ENCODE results near the gene ATOSB.
A peak's percentile ranks its signal among the peaks of the same experiment; 100 is the strongest.

The ATOSB gene

GRCh38 chr9:35112257-35113020 lies 3.2 kb downstream of the ATOSB start:
- H3K27ac ChIP-seq (ENCODE audit: low read depth, low read length), result peak overlapping the region; percentile 93
- H3K27me3 ChIP-seq (ENCODE audit: insufficient read depth, low read length), result no peaks in the 10 kb centered on the region
- H3K4me3 ChIP-seq (ENCODE audit: low read depth, low read length), result peak overlapping the region; percentile 74
- H3K79me2 ChIP-seq (ENCODE audit: control insufficient read depth, insufficient read depth, low read length, unreplicated experiment), result peaks cover 49% of the 10 kb centered on the region
- H3K36me3 ChIP-seq (ENCODE audit: insufficient read depth, low read length), result no peaks in the 10 kb centered on the region
- peaks cover 45% of the 10 kb centered on the region for H3K4me1 ChIP-seq (ENCODE audit: control insufficient read depth, insufficient read depth, low read length, unreplicated experiment)
- peak overlapping the region; percentile 8 for H2AFZ ChIP-seq (ENCODE audit: low read length, unreplicated experiment)

GRCh38 chr9:35111001-35111933 lies 4.4 kb downstream of the ATOSB start:
- peaks cover 45% of the 10 kb centered on the region for H3K4me1 ChIP-seq (ENCODE audit: control insufficient read depth, insufficient read depth, low read length, unreplicated experiment)
- no peaks in the 10 kb centered on the region for H3K27me3 ChIP-seq (ENCODE audit: insufficient read depth, low read length)
- peaks cover 49% of the 10 kb centered on the region for H3K79me2 ChIP-seq (ENCODE audit: control insufficient read depth, insufficient read depth, low read length, unreplicated experiment)
- H3K4me3 ChIP-seq (ENCODE audit: low read depth, low read length), result peak overlapping the region; percentile 84
- H3K27ac ChIP-seq (ENCODE audit: low read depth, low read length), result peak overlapping the region; percentile 93
- peaks cover 3% of the 10 kb centered on the region; the same call in 1 of the 2 replicates for H3K36me3 ChIP-seq (ENCODE audit: insufficient read depth, low read length)
- H2AFZ ChIP-seq (ENCODE audit: low read length, unreplicated experiment), result peak overlapping the region; percentile 28

- Histone ChIP-seq H3K79me2 (ENCODE audit: control insufficient read depth, insufficient read depth, low read length, unreplicated experiment) (peaks cover 48% of the 10 kb centered on the region), H3K27ac (ENCODE audit: low read depth, low read length) (peak overlapping the region; percentile 69), H3K36me3 (ENCODE audit: insufficient read depth, low read length) (peaks cover 7% of the 10 kb centered on the region; the same call in 1 of the 2 replicates), H3K27me3 (ENCODE audit: insufficient read depth, low read length) (no peaks in the 10 kb centered on the region), H3K4me1 (ENCODE audit: control insufficient read depth, insufficient read depth, low read length, unreplicated experiment) (peaks cover 45% of the 10 kb centered on the region), H2AFZ (ENCODE audit: low read length, unreplicated experiment) (peak overlapping the region; percentile 28), H3K4me3 (ENCODE audit: low read depth, low read length) (peak overlapping the region; percentile 84)
Observed at GRCh38 chr9:35110327-35110761, 5.3 kb downstream of the ATOSB start.

DNA sequence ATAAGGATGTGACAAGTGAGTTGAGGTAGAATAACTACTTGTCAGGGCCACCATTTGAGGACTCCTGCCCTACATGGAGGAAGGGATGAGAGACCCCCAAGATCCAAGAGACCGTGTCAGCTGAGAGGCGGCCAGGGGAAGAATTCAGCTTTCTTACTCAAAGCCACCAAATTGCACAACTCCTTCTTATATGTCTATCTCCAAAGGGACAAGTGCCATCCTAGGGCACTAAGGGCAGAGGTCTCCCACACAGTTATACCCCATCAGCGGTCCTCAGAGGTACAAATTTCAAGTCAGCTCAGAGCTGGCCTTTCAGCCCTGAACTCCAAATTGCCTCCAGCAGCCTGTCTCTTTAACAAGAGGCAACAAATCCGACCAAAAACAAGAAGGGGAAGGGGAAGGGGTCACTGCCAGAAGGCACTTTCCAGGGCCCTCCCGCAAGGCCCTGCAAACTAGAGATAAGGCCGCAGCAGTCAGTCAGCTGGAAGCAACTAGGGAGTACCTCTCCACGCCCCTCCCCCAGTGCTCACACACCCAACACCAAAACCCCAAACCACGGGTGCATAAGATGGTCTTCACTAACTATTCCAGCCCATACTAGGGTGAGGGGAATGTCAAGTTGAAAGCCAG lies 6.6 kb downstream of the ATOSB start:
- Histone ChIP-seq H2AFZ (ENCODE audit: low read length, unreplicated experiment) (no peak overlapping the region), H3K4me3 (ENCODE audit: low read depth, low read length) (no peak overlapping the region), H3K79me2 (ENCODE audit: control insufficient read depth, insufficient read depth, low read length, unreplicated experiment) (peaks cover 38% of the 10 kb centered on the region), H3K4me1 (ENCODE audit: control insufficient read depth, insufficient read depth, low read length, unreplicated experiment) (peaks cover 38% of the 10 kb centered on the region), H3K27ac (ENCODE audit: low read depth, low read length) (no peak overlapping the region), H3K36me3 (ENCODE audit: insufficient read depth, low read length) (peaks cover 7% of the 10 kb centered on the region; the same call in 1 of the 2 replicates), H3K27me3 (ENCODE audit: insufficient read depth, low read length) (no peaks in the 10 kb centered on the region)

- Histone ChIP-seq H3K79me2 (ENCODE audit: control insufficient read depth, insufficient read depth, low read length, unreplicated experiment) (peaks cover 34% of the 10 kb centered on the region), H3K4me3 (ENCODE audit: low read depth, low read length) (no peak overlapping the region), H3K36me3 (ENCODE audit: insufficient read depth, low read length) (peaks cover 7% of the 10 kb centered on the region; the same call in 1 of the 2 replicates), H3K27ac (ENCODE audit: low read depth, low read length) (no peak overlapping the region), H3K4me1 (ENCODE audit: control insufficient read depth, insufficient read depth, low read length, unreplicated experiment) (peaks cover 39% of the 10 kb centered on the region), H2AFZ (ENCODE audit: low read length, unreplicated experiment) (no peak overlapping the region), H3K27me3 (ENCODE audit: insufficient read depth, low read length) (no peaks in the 10 kb centered on the region)
Observed at GRCh38 chr9:35108461-35108860, 7.2 kb downstream of the ATOSB start.

DNA sequence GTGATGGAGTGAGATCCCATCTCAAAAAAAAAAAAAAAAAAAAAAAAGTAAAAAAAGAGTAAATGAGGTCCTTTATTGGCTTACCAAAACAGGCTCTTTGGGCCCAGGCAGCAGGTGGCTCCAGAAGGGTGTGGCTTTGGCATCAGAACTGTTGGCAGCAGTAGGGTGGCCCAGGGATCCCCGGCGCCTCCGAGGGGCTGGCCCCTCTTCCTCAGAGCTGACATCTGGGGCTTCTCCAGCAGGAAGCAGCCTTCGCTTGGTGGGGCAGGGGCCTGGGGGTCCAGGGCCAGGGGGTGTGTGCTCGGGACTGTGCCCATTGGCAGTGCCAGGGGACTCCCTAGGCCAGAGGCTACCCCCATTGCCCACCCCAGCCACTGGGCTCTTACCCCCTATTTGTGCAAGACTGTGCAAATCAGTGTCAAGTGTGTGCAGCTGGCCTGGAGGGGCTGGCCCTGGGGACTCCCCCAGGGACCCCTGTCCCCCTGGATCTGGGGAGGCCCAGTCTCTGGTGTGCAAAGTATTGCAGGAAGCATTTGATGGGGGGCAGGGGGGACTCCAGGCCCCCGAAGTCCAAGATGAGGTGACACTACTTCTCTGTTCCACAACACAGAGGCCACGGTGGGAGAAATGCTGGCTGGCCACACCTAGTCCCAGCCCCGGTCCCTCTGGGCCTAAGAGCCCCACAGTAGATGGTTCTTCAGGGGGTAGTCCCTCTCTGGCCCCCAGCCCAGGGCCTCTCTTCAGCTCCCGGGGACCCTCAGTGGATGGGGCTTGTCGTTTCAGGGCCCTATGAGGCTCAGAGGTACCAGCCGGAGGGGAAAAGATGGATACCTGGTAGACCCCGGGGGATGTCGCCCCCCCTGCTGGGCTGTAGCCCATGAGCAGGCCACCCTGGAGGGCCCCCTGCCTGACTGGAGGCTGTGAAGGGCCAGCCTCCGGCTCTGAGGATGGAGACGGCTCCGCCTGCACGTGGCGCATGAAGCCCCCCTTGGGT lies 8.1 kb downstream of the ATOSB start:
- Histone ChIP-seq H3K79me2 (ENCODE audit: control insufficient read depth, insufficient read depth, low read length, unreplicated experiment) (peaks cover 31% of the 10 kb centered on the region), H3K27me3 (ENCODE audit: insufficient read depth, low read length) (no peaks in the 10 kb centered on the region), H3K27ac (ENCODE audit: low read depth, low read length) (no peak overlapping the region)

DNA sequence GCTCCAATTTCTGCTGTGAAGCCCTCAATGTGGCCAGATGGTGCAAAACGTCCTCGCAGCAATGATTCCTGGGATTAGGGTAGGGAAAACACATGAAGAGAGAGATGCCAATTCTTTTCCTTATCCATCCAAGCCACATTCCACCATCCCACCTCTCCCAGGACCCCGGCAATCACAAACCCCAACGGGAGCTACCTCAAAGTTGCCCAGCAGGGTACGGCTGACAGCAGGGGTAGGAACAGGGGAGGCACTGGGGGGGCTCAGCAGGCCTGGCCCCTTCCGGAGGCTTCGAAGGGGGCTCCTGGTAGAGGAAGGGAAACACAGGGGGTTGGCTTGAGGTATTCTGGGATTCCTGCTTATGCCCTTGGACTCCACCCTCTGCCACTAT lies 9.3 kb downstream of the ATOSB start:
- H3K4me3 ChIP-seq (ENCODE audit: low read depth, low read length), result no peak overlapping the region
- H3K27ac ChIP-seq (ENCODE audit: low read depth, low read length), result no peak overlapping the region
- peaks cover 33% of the 10 kb centered on the region for H3K4me1 ChIP-seq (ENCODE audit: control insufficient read depth, insufficient read depth, low read length, unreplicated experiment)
- H3K36me3 ChIP-seq (ENCODE audit: insufficient read depth, low read length), result peaks cover 7% of the 10 kb centered on the region; the same call in 1 of the 2 replicates
- H3K27me3 ChIP-seq (ENCODE audit: insufficient read depth, low read length), result no peaks in the 10 kb centered on the region
- peaks cover 44% of the 10 kb centered on the region for H3K79me2 ChIP-seq (ENCODE audit: control insufficient read depth, insufficient read depth, low read length, unreplicated experiment)
- H2AFZ ChIP-seq (ENCODE audit: low read length, unreplicated experiment), result no peak overlapping the region

More for the DNA sequence above, 8.1 kb downstream of the ATOSB start:
- no peak overlapping the region for H2AFZ ChIP-seq (ENCODE audit: low read length, unreplicated experiment)
- H3K4me3 ChIP-seq (ENCODE audit: low read depth, low read length), result no peak overlapping the region
- H3K36me3 ChIP-seq (ENCODE audit: insufficient read depth, low read length), result peaks cover 7% of the 10 kb centered on the region; the same call in 1 of the 2 replicates
- H3K4me1 ChIP-seq (ENCODE audit: control insufficient read depth, insufficient read depth, low read length, unreplicated experiment), result peaks cover 33% of the 10 kb centered on the region

DNA sequence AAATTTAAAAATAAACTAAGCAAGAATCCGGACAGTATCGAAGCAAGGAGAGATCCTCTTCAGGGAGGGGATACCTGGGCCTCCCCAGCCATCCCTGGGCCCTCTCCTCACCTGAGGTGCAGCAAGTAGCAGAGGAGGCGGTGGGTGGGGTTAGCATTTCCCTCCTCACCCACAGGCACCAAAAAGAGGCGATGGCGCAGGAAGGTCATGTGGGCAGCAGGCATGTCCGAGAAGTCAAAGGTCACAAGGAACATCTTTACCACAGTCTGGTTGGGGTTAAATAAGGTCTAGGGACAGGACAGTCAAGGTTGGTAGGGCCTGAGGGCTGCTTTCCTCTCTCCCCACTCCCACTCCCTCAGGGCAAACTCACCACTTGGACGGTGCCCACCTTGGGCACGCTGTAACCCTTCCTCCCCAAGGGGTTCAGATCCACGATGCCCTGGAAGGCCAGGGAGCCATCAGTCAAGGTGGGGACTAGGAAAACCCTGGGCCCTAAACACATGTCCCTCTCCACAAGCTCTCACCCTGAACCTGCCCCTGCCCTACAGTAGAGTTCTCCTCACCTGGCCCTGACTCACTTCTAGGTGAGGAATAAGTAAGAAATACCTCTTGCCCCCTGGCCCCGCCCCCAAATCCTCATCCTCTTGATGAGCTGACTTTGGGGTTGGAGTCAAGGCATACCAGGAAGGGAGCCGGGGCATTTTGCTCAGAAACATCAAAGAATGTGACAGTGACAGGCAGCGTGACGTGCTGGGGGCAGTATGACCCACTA lies 9.9 kb downstream of the ATOSB start:
- Histone ChIP-seq H2AFZ (ENCODE audit: low read length, unreplicated experiment) (no peak overlapping the region), H3K4me3 (ENCODE audit: low read depth, low read length) (no peak overlapping the region), H3K36me3 (ENCODE audit: insufficient read depth, low read length) (peaks cover 7% of the 10 kb centered on the region; the same call in 1 of the 2 replicates), H3K27ac (ENCODE audit: low read depth, low read length) (no peak overlapping the region), H3K79me2 (ENCODE audit: control insufficient read depth, insufficient read depth, low read length, unreplicated experiment) (peaks cover 40% of the 10 kb centered on the region), H3K4me1 (ENCODE audit: control insufficient read depth, insufficient read depth, low read length, unreplicated experiment) (peaks cover 32% of the 10 kb centered on the region), H3K27me3 (ENCODE audit: insufficient read depth, low read length) (no peaks in the 10 kb centered on the region)

- Histone ChIP-seq H3K27me3 (ENCODE audit: insufficient read depth, low read length) (no peaks in the 10 kb centered on the region), H3K4me3 (ENCODE audit: low read depth, low read length) (no peak overlapping the region), H2AFZ (ENCODE audit: low read length, unreplicated experiment) (no peak overlapping the region), H3K36me3 (ENCODE audit: insufficient read depth, low read length) (peaks cover 7% of the 10 kb centered on the region; the same call in 1 of the 2 replicates), H3K79me2 (ENCODE audit: control insufficient read depth, insufficient read depth, low read length, unreplicated experiment) (peaks cover 33% of the 10 kb centered on the region), H3K4me1 (ENCODE audit: control insufficient read depth, insufficient read depth, low read length, unreplicated experiment) (peaks cover 26% of the 10 kb centered on the region), H3K27ac (ENCODE audit: low read depth, low read length) (peak overlapping the region; percentile 98; the same call in 1 of the 2 replicates)
Observed at GRCh38 chr9:35105126-35105525, 10.5 kb downstream of the ATOSB start.

Measured in ACC112 (cell line).